OCI-LY3 (cell line): Measurements from ENCODE around the gene TANC2.

Source experiments
- H2AFZ ChIP-seq: fragments of 200-600, 300-600 bp; shearing (Covaris generic); 2 replicates; pipeline ENCODE4 v1.6.0; 2014; ENCODE audit warnings: antibody characterized with exemption, low read depth, low read length
- H3K27ac ChIP-seq: fragments of 200-600, 300-600 bp; sonication (generic); 2 replicates; pipeline ENCODE4 v1.5.1; 2014; ENCODE audit warnings: mild to moderate bottlenecking, low read length, moderate library complexity, mixed read lengths
- H3K27me3 ChIP-seq: fragments of 200-600, 300-600 bp; sonication (generic); 2 replicates; pipeline ENCODE4 v1.6.1; 2014; ENCODE audit warnings: low read depth, low read length, mixed read lengths
- H3K36me3 ChIP-seq: fragments of 200-600, 300-600 bp; sonication (generic); replicated peaks from 2 replicates; pipeline ENCODE3; 2014; ENCODE audit warnings: low read depth, low read length, mixed read lengths
- H3K4me1 ChIP-seq: fragments of 300-600, 200-600 bp; sonication (generic); 2 replicates; pipeline ENCODE4 v1.6.1; 2014; ENCODE audit warnings: low read length, mixed read lengths
- H3K4me2 ChIP-seq: fragments of 200-600, 300-600 bp; sonication (generic); 2 replicates; pipeline ENCODE4 v1.6.1; 2014; ENCODE audit warnings: low read length, mixed read lengths
- H3K4me3 ChIP-seq: fragments of 300-600, 200-600 bp; sonication (generic); 2 replicates; pipeline ENCODE4 v1.5.1; 2014; ENCODE audit warnings: antibody characterized with exemption, mild to moderate bottlenecking, low read length, moderate library complexity
- H3K79me2 ChIP-seq: fragments of 300-600, 200-600 bp; shearing (Covaris generic); 2 replicates; pipeline ENCODE4 v1.6.1; 2014; ENCODE audit warnings: mild to moderate bottlenecking, low read length, mixed read lengths
- H3K9ac ChIP-seq: fragments of 300-600, 200-600 bp; shearing (Covaris generic); 2 replicates; pipeline ENCODE4 v1.6.0; 2014; ENCODE audit warnings: mild to moderate bottlenecking, low read length, moderate library complexity
- H3K9me3 ChIP-seq: fragments of 200-600, 300-600 bp; shearing (Covaris generic); 2 replicates; pipeline ENCODE4 v1.6.1; 2014; ENCODE audit warnings: low read length, mixed read lengths; ENCODE audit not compliant: insufficient read depth
- H4K20me1 ChIP-seq: fragments of 200-600, 300-600 bp; sonication (generic); 2 replicates; pipeline ENCODE4 v1.6.1; 2016; ENCODE audit warnings: low read length, mixed read lengths; ENCODE audit not compliant: insufficient read depth
- CTCF ChIP-seq: fragments of 200-600, 300-600 bp; sonication (generic); IDR thresholded peaks from 2 replicates; pipeline ENCODE4 v1.5.1; 2014; ENCODE audit warnings: antibody characterized with exemption, low read length, low read depth
- EZH2phosphoT487 ChIP-seq: fragments of 200-600 bp; shearing (Covaris generic); IDR thresholded peaks from 2 replicates; pipeline ENCODE4 v1.6.1; 2018; ENCODE audit warnings: antibody characterized with exemption, mixed run types, low read depth

Gene TANC2

GRCh38 chr17:62989501-62989900 is 23.5 kb downstream of the TANC2 start:
- TF ChIP-seq CTCF: no peak
- no peak for TF ChIP-seq EZH2phosphoT487
- Histone ChIP-seq H4K20me1 (no peaks in the 10 kb centered on the region), H3K9ac (no peak overlapping the region), H3K79me2 (no peaks in the 10 kb centered on the region), H3K27me3 (no peaks in the 10 kb centered on the region), H3K4me1 (no peaks in the 10 kb centered on the region), H3K36me3 (no peaks in the 10 kb centered on the region), H3K27ac (no peak overlapping the region), H3K4me2 (no peak overlapping the region), H3K4me3 (no peak overlapping the region), H2AFZ (no peak overlapping the region), H3K9me3 (peaks cover 6% of the 10 kb centered on the region; the same call in 1 of the 2 replicates)

GRCh38 chr17:62994931-62995330 is 28.9 kb downstream of the TANC2 start:
- H3K36me3 ChIP-seq: no peaks in the 10 kb centered on the region
- H3K4me2 ChIP-seq: no peak overlapping the region
- no peaks in the 10 kb centered on the region for H3K27me3 ChIP-seq
- TF ChIP-seq EZH2phosphoT487 (no peak), CTCF (no peak)
- H3K9ac ChIP-seq: no peak overlapping the region
- peaks cover 8% of the 10 kb centered on the region for H3K4me1 ChIP-seq
- no peak overlapping the region for H3K4me3 ChIP-seq
- no peaks in the 10 kb centered on the region for H4K20me1 ChIP-seq
- no peaks in the 10 kb centered on the region for H3K79me2 ChIP-seq
- no peak overlapping the region for H2AFZ ChIP-seq
- no peak overlapping the region for H3K27ac ChIP-seq
- no peaks in the 10 kb centered on the region for H3K9me3 ChIP-seq

GRCh38 chr17:62995377-62995885 is 29.4 kb downstream of the TANC2 start:
- Histone ChIP-seq H2AFZ (no peak overlapping the region), H4K20me1 (no peaks in the 10 kb centered on the region), H3K79me2 (no peaks in the 10 kb centered on the region), H3K9ac (no peak overlapping the region), H3K36me3 (no peaks in the 10 kb centered on the region), H3K4me2 (peak overlapping the region; percentile 15; the same call in 1 of the 2 replicates), H3K9me3 (no peaks in the 10 kb centered on the region), H3K27ac (no peak overlapping the region), H3K27me3 (no peaks in the 10 kb centered on the region), H3K4me1 (peaks cover 8% of the 10 kb centered on the region), H3K4me3 (no peak overlapping the region)
- TF ChIP-seq CTCF (peak; percentile 81), EZH2phosphoT487 (no peak)

- no peaks in the 10 kb centered on the region for H3K9me3 ChIP-seq
- H2AFZ ChIP-seq: 0 out of 2 replicates have a peak overlapping the region, but pooled peaks have one; percentile 5
- no peaks in the 10 kb centered on the region for H3K79me2 ChIP-seq
- no peak overlapping the region for H3K27ac ChIP-seq
- H3K27me3 ChIP-seq: no peaks in the 10 kb centered on the region
- peaks cover 8% of the 10 kb centered on the region for H3K4me1 ChIP-seq
- TF ChIP-seq CTCF (no peak), EZH2phosphoT487 (no peak)
- peak overlapping the region; percentile 11 for H3K4me2 ChIP-seq
- no peaks in the 10 kb centered on the region for H3K36me3 ChIP-seq
- no peak overlapping the region for H3K4me3 ChIP-seq
- no peaks in the 10 kb centered on the region for H4K20me1 ChIP-seq
- no peak overlapping the region for H3K9ac ChIP-seq
Observed at GRCh38 chr17:62996221-62996620, 30.2 kb downstream of the TANC2 start.
